HepG2 (cell line): ENCODE measurements around the gene PRADC1. TPM values are rescaled to one million over a fixed set of nuclear protein-coding genes. Genes with fewer than 3 reads are reported as not detected.

Experiments
- ATAC-seq: fragments of 200-7000 bp; cut with Tn5 transposase; 3 replicates; pipeline ENCODE4 v1.9.1; 2020; ENCODE audit warnings: mild to moderate bottlenecking, moderate library complexity
- BruUV-seq: library from RNA; stranded (reverse); fragments of 400-500 nt; replicated peaks from 2 replicates; lab custom pipeline; 2021; lab: Mats Ljungman, UMichigan
- CTCF ChIA-PET: fragments of 300-600 bp; formaldehyde crosslinking; extraction: SDS; loops from one replicate; lab custom pipeline; 2021; ENCODE audit warnings: low total read pairs, inconsistent platforms, low intra/inter-chr PET ratio; lab: Yijun Ruan, JAX
- POLR2A ChIA-PET: fragments of 350-600 bp; sonication (Branson Sonifier 250); formaldehyde crosslinking; loops from one replicate; lab custom pipeline; 2020; ENCODE audit warnings: antibody characterized with exemption, inconsistent platforms; lab: Yijun Ruan, JAX
- DNase-seq: peaks from one replicate; pipeline ENCODE4 v3.0.0-alpha.2; 2015; ENCODE audit warnings: low spot score
- FAIRE-seq: peaks from 3 replicates; lab custom pipeline; 2011; peaks lifted over from hg19 to GRCh38; lab: Jason Lieb, UNC
- H2AFZ ChIP-seq: one replicate; pipeline ENCODE4 v1.6.1; 2011; ENCODE audit warnings: low read length, inconsistent platforms
- H3K27ac ChIP-seq: fragments of 300-600 bp; 3 replicates; pipeline ENCODE4 v1.8.0; 2011; ENCODE audit warnings: mixed run types, mild to moderate bottlenecking, mixed read lengths, low read length, inconsistent platforms; ENCODE audit not compliant: insufficient read depth; ENCODE audit errors: extremely low read length
- H3K27me3 ChIP-seq, 2 experiments: fragments of 200-600 bp in 1 of 2; 2 replicates in 1 of 2; 3 replicates in 1 of 2; pipeline versions ENCODE4 v1.6.0 to v1.8.0; 2011; ENCODE audit warnings: low read length in 2 of 2, mild to moderate bottlenecking in 2 of 2, moderate library complexity in 2 of 2, inconsistent platforms in 1 of 2; ENCODE audit not compliant: insufficient read depth in 2 of 2, control insufficient read depth in 1 of 2
- H3K36me3 ChIP-seq, 2 experiments: fragments of 200-600 bp in 1 of 2; replicated peaks in 1 of 2; 2 replicates in 1 of 2; 3 replicates in 1 of 2; pipeline versions ENCODE4 v1.5.1 to v1.8.0; 2011; ENCODE audit warnings: low read length in 2 of 2, inconsistent platforms in 1 of 2; ENCODE audit not compliant: insufficient read depth in 2 of 2, control insufficient read depth in 1 of 2
- H3K4me1 ChIP-seq: 2 replicates; pipeline ENCODE4 v1.5.1; 2012; ENCODE audit warnings: low read length, inconsistent platforms; ENCODE audit not compliant: insufficient read depth
- H3K4me2 ChIP-seq: 2 replicates; pipeline ENCODE4 v1.6.0; 2011; ENCODE audit warnings: low read depth, low read length, inconsistent platforms
- H3K4me3 ChIP-seq, 3 experiments: fragments of 200-600 bp in 1 of 3; sonication (generic), shearing (Covaris generic) in 1 of 3; replicated peaks in 1 of 3; 2 replicates each; pipeline ENCODE4 v1.5.1; 2011 to 2016; ENCODE audit warnings: low read length in 3 of 3, inconsistent platforms in 2 of 3, low read depth in 2 of 3, mild to moderate bottlenecking in 2 of 3, control low read depth in 1 of 3, mixed read lengths in 1 of 3; ENCODE audit not compliant: insufficient read depth in 1 of 3
- H3K79me2 ChIP-seq: one replicate; pipeline ENCODE4 v1.6.1; 2011; ENCODE audit warnings: low read length, inconsistent platforms; ENCODE audit not compliant: insufficient read depth
- H3K9ac ChIP-seq: 2 replicates; pipeline ENCODE4 v1.6.0; 2011; ENCODE audit warnings: mild to moderate bottlenecking, low read depth, low read length, inconsistent platforms; ENCODE audit not compliant: insufficient read depth
- H3K9me3 ChIP-seq: 2 replicates; pipeline ENCODE4 v1.5.1; 2012; ENCODE audit warnings: mild to moderate bottlenecking, low read length
- H4K20me1 ChIP-seq: 2 replicates; pipeline ENCODE4 v1.6.0; 2011; ENCODE audit warnings: inconsistent platforms, mild to moderate bottlenecking, low read length, moderate library complexity; ENCODE audit not compliant: insufficient read depth
- KDM3A ChIP-seq: IDR thresholded peaks from 2 replicates; pipeline ENCODE4 v1.6.1; 2018; ENCODE audit warnings: low read depth, missing compliant biosample characterization
- ZBTB2 ChIP-seq: sonication (generic); formaldehyde crosslinking; IDR thresholded peaks from 2 replicates; pipeline ENCODE4 v1.8.0; 2022; ENCODE audit warnings: low read depth, missing genetic modification reagents
- ZBTB44 ChIP-seq: sonication (generic); formaldehyde crosslinking; IDR thresholded peaks from 2 replicates; pipeline ENCODE4 v1.4.0; 2020; ENCODE audit warnings: missing genetic modification reagents
- ZMYM2 ChIP-seq: sonication (generic); formaldehyde crosslinking; IDR thresholded peaks from 2 replicates; pipeline ENCODE4 v1.8.0; 2022; ENCODE audit warnings: mild to moderate bottlenecking, missing genetic modification reagents
- ZNF263 ChIP-seq: sonication (generic); formaldehyde crosslinking; IDR thresholded peaks from 2 replicates; pipeline ENCODE4 v1.4.0; 2020; ENCODE audit warnings: missing genetic modification reagents
- ZNF7 ChIP-seq: IDR thresholded peaks from 2 replicates; pipeline ENCODE4 v1.6.1; 2016; ENCODE audit warnings: missing biosample characterization, missing genetic modification reagents
- ZNF788 ChIP-seq: sonication (generic); formaldehyde crosslinking; IDR thresholded peaks from 2 replicates; pipeline ENCODE4 v1.5.0; 2020; ENCODE audit warnings: mild to moderate bottlenecking, missing genetic modification reagents, borderline replicate concordance
- WGBS: methylation state at CpG from one replicate; pipeline ENCODE4 v1.1.6; 2017; ENCODE audit warnings: low lambda C conversion rate; 5-methylcytosine and 5-hydroxymethylcytosine counted together
- in situ Hi-C: cut with HindIII; loops from 2 replicates; pipeline ENCODE4 v1.10.0; 2017; ENCODE audit warnings: low pct_unique_long_range_greater_than_20kb; ENCODE audit not compliant: extremely low pct_ligation_motif_present
- intact Hi-C: fragments of 100-400 bp; cut with micrococcal nuclease; formaldehyde crosslinking; loops from one replicate; pipeline ENCODE4 v1.10.0; 2022; ENCODE audit not compliant: unreplicated experiment
- polyA plus RNA-seq, 8 experiments: library from polyadenylated mRNA; depleted of rRNA in 3 of 8; stranded (reverse) in 7 of 8; unstranded in 1 of 8; fragments of >200 nt; fragmentation: Illumina TruSeq in 4 of 8; extraction: Trizol in 4 of 8; gene quantifications; 2 replicates each; pipeline versions ENCODE4 v1.2.1 to v1.2.3, GENCODE V29; 2011 to 2016; ENCODE audit warnings: low read depth in 4 of 8, missing spikeins in 1 of 8, mixed read lengths in 1 of 8; ENCODE audit not compliant: insufficient read depth in 1 of 8
- total RNA-seq, 5 experiments: library from RNA; depleted of rRNA; stranded (reverse); fragments of >200 nt; fragmentation: Illumina TruSeq; extraction: Trizol; gene quantifications; 2 replicates each; pipeline ENCODE4 v1.2.3, GENCODE V29; 2016; ENCODE audit warnings: low read depth in 1 of 5
- TF ChIP-seq, protein P1 (sequence below): sonication (generic); formaldehyde crosslinking; IDR thresholded peaks from 2 replicates; pipeline ENCODE4 v1.4.0; 2020; ENCODE audit warnings: missing genetic modification reagents, borderline replicate concordance

PRADC1 gene
- total and polyA plus RNA-seq, 2 of the 13 experiments (the other 11 are each of a cell fraction or from before 2014, with no cell fraction given) = 12.1 to 37.2 TPM

DNA sequence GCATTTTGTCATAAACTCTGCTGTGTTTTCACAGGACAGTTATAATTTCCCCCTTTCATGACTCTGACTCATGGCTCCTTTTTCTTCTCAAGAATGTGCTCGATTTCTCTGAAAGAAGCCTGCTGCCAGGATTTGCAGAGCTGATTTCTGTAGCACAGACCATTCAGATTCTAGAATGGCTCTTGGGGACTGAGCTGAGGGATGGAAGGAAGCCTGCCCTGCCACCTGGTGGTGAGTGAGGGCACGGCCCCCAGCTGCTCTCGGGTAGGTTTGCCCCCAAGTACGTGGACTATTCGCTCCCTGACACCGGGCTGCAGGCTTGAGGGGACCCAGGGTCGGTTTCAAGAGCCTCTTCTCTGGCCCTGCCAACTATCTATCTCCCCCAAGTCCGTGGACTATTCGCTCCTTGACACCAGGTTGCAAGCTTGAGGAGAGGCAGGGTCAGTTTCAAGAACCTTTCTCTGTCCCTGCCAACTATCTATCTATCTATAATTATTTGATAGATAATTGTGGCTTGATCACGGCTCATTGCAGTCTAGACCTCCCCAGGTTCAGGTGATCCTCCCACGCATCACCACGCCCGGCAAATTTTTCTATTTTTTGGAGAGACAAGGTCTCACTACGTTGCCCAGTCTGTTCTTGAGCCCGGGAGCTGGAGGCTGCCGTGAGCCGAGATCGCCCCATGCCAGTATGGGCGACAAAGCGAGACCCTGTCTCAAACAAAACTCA is 20.4 kb downstream of the PRADC1 start:
- CTCF ChIA-PET = interaction anchor here (1.4 to 2.9 kb wide), 4 partner anchors 35 to 320 kb away, joined by 6 to 74 read pairs (median 10); no protein-coding TSS in a partner anchor
- Histone ChIP-seq H3K79me2 (peaks cover 34% of the 10 kb centered on the region), H2AFZ (peak overlapping the region; percentile 45), H3K36me3 (peaks cover 0 to 3% of the 10 kb centered on the region in 2 experiments; a peak in 2 of 5 replicates), H3K27me3 (no peaks in the 10 kb centered on the region), H3K4me1 (peaks cover 72% of the 10 kb centered on the region), H3K4me2 (peak overlapping the region; percentile 99), H3K4me3 (peak overlapping the region; percentile 50 to 93 (median 86)), H3K9ac (peak overlapping the region; percentile 96), H3K27ac (peak overlapping the region; percentile 92), H4K20me1 (peaks cover 9% of the 10 kb centered on the region; the same call in 1 of the 2 replicates), H3K9me3 (no peaks in the 10 kb centered on the region)
- in situ Hi-C loops = loop anchor here (5.0 kb wide), 1 partner anchor 35 kb away; no protein-coding TSS in a partner anchor
- ATAC-seq = peak; percentile 76
- intact Hi-C loops = loop anchor here (1.0 to 10.0 kb wide), 5 partner anchors 22 to 172 kb away; partner anchors contain the start of gene ALMS1
- under 1% methylated on average over 18 of the region's 20 CpGs for WGBS
- peak; percentile 83 for FAIRE-seq
- POLR2A ChIA-PET = interaction anchor here (0.5 to 4.5 kb wide), 35 partner anchors 8 to 1245 kb away, joined by 3 to 125 read pairs (median 5); partner anchors contain the start of genes ALMS1, CCT7, EGR4 and FBXO41
- BruUV-seq = no TSS peak
- DNase-seq = peak; percentile 78
- TF ChIP-seq ZNF788 (CRISPR knock-in tag) = peak; percentile 45; the same call in 1 of the 2 replicates
- TF ChIP-seq, protein P1, sequence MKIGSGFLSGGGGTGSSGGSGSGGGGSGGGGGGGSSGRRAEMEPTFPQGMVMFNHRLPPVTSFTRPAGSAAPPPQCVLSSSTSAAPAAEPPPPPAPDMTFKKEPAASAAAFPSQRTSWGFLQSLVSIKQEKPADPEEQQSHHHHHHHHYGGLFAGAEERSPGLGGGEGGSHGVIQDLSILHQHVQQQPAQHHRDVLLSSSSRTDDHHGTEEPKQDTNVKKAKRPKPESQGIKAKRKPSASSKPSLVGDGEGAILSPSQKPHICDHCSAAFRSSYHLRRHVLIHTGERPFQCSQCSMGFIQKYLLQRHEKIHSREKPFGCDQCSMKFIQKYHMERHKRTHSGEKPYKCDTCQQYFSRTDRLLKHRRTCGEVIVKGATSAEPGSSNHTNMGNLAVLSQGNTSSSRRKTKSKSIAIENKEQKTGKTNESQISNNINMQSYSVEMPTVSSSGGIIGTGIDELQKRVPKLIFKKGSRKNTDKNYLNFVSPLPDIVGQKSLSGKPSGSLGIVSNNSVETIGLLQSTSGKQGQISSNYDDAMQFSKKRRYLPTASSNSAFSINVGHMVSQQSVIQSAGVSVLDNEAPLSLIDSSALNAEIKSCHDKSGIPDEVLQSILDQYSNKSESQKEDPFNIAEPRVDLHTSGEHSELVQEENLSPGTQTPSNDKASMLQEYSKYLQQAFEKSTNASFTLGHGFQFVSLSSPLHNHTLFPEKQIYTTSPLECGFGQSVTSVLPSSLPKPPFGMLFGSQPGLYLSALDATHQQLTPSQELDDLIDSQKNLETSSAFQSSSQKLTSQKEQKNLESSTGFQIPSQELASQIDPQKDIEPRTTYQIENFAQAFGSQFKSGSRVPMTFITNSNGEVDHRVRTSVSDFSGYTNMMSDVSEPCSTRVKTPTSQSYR (CRISPR knock-in tag) = no peak
- no peak for TF ChIP-seq ZNF7 (CRISPR knock-in tag)
- peak; percentile 9; the same call in 1 of the 2 replicates for TF ChIP-seq KDM3A (CRISPR knock-in tag)
- TF ChIP-seq ZMYM2 = no peak
- TF ChIP-seq ZNF263 (CRISPR knock-in tag) = 0 out of 2 replicates have a peak, but pooled peaks have one; percentile 20
- TF ChIP-seq ZBTB2 = no peak
- no peak for TF ChIP-seq ZBTB44 (CRISPR knock-in tag)
